BJ (cell line): ENCODE results near the gene CCDC73. TPM values are rescaled to one million over a fixed set of nuclear protein-coding genes. Genes with fewer than 3 reads are reported as not detected.
A peak's percentile ranks its signal among the peaks of the same experiment; 100 is the strongest.
"Not testable (repeated sequence)": the region's sequence is repeated elsewhere in the genome, so short reads cannot be mapped to it uniquely, and the experiment has no call there.

Experiments
- CTCF ChIA-PET: fragments of 350-600 bp; formaldehyde crosslinking; extraction: SDS; loops from one replicate; lab custom pipeline; 2021; ENCODE audit warnings: antibody characterized with exemption, inconsistent platforms; lab: Yijun Ruan, JAX
- POLR2A ChIA-PET: fragments of 300-600 bp; sonication (Branson Sonifier 250); formaldehyde crosslinking; extraction: SDS; loops from one replicate; lab custom pipeline; 2021; ENCODE audit warnings: antibody characterized with exemption; lab: Charles Lee
- DNase-seq: peaks from one replicate; pipeline ENCODE4 v3.0.0-alpha.2; 2011; ENCODE audit warnings: low read depth
- H3K27me3 ChIP-seq: 2 replicates; pipeline ENCODE4 v1.6.0; 2011; ENCODE audit warnings: low read length; ENCODE audit not compliant: control insufficient read depth, insufficient read depth
- H3K36me3 ChIP-seq: 2 replicates; pipeline ENCODE4 v1.5.1; 2011; ENCODE audit warnings: low read length; ENCODE audit not compliant: control insufficient read depth, insufficient read depth
- H3K4me3 ChIP-seq: 2 replicates; pipeline ENCODE4 v1.5.1; 2011; ENCODE audit warnings: low read depth, mild to moderate bottlenecking, control low read depth, low read length
- CTCF ChIP-seq: IDR thresholded peaks from 2 replicates; pipeline ENCODE4 v1.5.1; 2011; ENCODE audit warnings: low read depth, mild to moderate bottlenecking, control low read depth, inconsistent platforms, low read length, moderate library complexity; ENCODE audit not compliant: insufficient read depth
- polyA plus RNA-seq: library from polyadenylated mRNA; depleted of rRNA; stranded (reverse); fragments of >200 nt; gene quantifications from 2 replicates; pipeline ENCODE4 v1.2.3, GENCODE V29; 2011

The CCDC73 gene
- polyA plus RNA-seq, 1 experiment, result not detected

GRCh38 chr11:32713496-32713895 lies 81.0 kb downstream of the CCDC73 start:
- Histone ChIP-seq H3K27me3 (peaks cover 6% of the 10 kb centered on the region), H3K4me3 (no peak overlapping the region), H3K36me3 (no peaks in the 10 kb centered on the region)
- DNase-seq, result no peak
- TF ChIP-seq CTCF, result 0 out of 2 replicates have a peak, but pooled peaks have one; percentile 18
- ChIA-PET POLR2A (no interaction called here), CTCF (no interaction called here)

- H3K27me3 ChIP-seq, DNase-seq, H3K4me3 ChIP-seq, H3K36me3 ChIP-seq, CTCF ChIA-PET, POLR2A ChIA-PET: not testable (repeated sequence)
These were observed 85.5 kb downstream of the CCDC73 start for GRCh38 chr11:32708978-32709377.

- TF ChIP-seq CTCF, result no peak
- DNase-seq, result peak; percentile 63
- ChIA-PET CTCF (no interaction called here), POLR2A (no interaction called here)
- H3K4me3 ChIP-seq, result no peak overlapping the region
- H3K36me3 ChIP-seq, result no peaks in the 10 kb centered on the region
- H3K27me3 ChIP-seq, result peaks cover 2% of the 10 kb centered on the region; the same call in 1 of the 2 replicates
These were observed 87.3 kb downstream of the CCDC73 start for GRCh38 chr11:32706985-32707741.

- no peak for DNase-seq
- H3K36me3 ChIP-seq, result no peaks in the 10 kb centered on the region
- no peak overlapping the region for H3K4me3 ChIP-seq
- TF ChIP-seq CTCF, result no peak
- ChIA-PET CTCF (interaction anchor here (1.4 kb wide), 1 partner anchor 9 kb away, joined by 3 read pairs; no protein-coding TSS in a partner anchor), POLR2A (no interaction called here)
- no peaks in the 10 kb centered on the region for H3K27me3 ChIP-seq
These were observed 89.0 kb downstream of the CCDC73 start for GRCh38 chr11:32705309-32706033.

- H3K36me3 ChIP-seq, result no peaks in the 10 kb centered on the region
- POLR2A ChIA-PET, result no interaction called here
- no peaks in the 10 kb centered on the region for H3K27me3 ChIP-seq
- CTCF ChIA-PET, result no interaction called here
- DNase-seq, result no peak
- no peak for TF ChIP-seq CTCF
- no peak overlapping the region for H3K4me3 ChIP-seq
These were observed 89.7 kb downstream of the CCDC73 start for GRCh38 chr11:32704775-32705174.
